NCI-H2196 treated with DMSO at 0.1 percent for 48 hours (cell line): ENCODE data around the gene LEFTY2.
A peak's percentile ranks its signal among the peaks of the same experiment; 100 is the strongest.
"Not testable (repeated sequence)": the region's sequence is repeated elsewhere in the genome, so short reads cannot be mapped to it uniquely, and the experiment has no call there.

Source experiments
- DNase-seq: peaks from one replicate; lab custom pipeline; 2025; ENCODE audit not compliant: unreplicated experiment; lab: John Stamatoyannopoulos, UW

LEFTY2 gene

DNA sequence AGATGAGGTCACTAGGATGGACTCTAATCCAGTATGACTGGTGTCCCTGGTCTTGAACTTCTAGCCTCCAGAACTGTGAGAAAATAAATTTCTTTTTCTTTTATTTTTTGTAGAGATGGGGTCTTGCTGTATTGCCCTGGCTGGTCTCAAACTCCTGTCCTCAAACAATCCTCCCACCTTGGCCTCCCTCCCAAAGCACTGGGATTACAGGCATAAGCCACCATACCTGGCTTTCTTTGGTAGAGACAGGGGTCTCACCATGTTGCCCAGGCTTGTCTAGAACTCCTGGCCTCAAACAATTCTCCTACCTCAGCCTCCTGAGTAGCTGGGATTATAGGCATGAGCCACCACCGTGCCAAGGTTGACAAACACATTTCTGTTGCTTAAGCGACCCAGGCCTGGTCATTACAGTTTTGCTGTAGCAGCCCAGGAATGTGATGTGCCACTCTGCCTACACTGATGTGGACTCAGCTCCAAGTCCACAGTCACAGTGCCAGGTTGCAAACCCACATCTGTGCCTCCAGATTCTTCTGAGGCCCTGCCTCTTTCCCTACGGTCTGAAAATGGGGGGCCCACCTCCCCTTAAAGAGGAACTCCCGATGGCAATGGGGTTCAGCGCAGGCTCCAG, 32.9 kb downstream of the LEFTY2 start:
- DNase-seq: no peak

DNA sequence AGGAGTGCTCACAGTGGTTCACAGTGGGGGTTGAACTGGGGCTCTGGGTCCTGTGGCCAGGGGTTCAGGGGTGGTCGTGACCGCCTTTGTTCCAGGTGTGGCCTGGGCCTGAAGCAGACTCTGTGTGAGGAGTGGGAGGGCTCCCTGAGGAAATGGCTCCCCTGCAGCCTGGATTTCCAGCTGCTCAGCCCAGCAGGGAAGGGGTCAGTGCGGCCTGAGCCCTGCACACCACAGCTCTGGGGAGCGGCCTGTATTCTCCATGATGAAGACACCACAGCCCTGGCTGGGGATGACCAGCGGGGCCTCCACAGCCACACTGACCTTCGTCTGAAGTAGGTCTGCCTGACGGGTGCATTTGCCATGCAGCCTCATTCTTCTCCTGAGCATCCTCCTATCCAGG, 33.7 kb downstream of the LEFTY2 start:
- DNase-seq: no peak

DNA sequence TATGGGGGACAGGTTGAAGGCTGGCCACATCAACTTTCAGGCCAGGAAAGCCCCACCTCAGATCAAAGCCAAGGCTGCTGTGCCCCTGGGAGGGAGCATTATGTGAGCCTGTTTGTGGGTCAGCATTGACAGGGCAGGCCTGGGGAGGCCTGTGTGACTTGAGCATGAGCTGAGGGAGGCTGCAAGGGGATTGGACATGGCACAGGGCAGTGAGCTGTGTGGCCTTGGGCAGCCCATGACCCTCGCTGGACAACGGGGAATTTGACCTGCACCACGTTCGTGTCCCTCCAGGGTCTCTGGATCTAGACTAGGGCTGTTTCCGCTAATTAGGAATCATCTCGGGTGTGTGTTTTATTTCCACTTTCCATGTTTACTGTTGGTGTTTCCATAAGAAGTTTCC, 34.6 kb downstream of the LEFTY2 start:
- no peak for DNase-seq

DNA sequence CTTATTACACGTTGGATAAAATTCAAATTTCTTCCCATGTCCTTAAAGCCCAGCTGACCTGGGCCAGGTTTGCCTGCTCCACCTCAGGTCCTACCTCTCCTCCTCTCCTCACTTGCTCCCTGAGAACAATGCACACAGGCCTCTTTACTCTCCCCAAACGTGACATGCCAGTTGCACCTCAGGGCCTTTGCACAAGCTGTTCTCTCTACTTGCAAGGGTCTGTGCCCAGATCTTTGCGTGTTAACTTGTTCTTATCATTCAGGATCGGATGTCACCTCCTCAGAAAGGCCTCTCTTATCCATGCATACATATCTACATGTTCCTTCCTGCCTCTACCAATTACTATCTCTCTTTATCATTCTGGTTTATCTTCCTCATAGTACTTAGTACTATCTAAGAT, 37.4 kb downstream of the LEFTY2 start:
- no peak for DNase-seq

DNA sequence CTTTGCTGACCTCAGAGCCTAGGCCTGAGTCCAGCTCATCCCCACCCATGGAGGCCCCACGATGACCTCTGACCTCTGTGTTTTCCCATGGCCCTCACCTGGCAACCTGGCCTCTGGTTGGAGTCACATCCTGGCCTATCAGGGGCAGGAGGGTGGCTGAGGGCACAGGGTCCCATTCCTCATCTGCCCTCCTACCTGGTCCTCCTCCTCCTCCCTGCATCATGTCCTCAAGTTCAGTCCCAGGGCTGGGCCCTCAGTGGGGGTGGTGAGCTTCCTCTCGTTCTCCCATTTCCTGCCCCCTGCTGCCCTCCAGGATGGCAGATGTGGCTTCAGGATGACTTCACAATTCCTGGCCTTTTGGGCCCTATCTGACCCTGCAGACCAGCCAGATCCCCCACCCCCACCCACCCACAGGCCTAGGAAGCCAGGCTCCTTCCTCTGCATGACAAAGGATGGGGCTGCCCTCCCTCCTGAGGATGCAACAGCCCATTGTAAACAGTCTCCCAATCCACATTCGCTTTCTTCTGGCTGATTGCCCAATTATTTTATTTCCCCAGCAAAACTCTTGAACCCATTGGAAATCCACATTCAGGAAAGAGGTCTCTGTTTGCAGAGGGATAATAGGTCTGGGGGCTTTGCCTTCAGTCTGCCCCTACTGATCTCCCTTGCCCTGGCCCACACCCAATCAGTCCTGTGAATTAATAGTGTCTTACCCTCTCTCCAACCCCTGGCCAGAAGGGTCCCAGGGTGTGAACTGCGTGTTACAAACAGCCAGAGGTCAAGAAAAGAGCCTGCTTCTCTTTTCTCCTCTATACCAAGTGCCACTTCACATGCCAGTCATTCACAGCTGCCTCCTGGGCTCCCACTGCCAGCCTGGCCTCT, 41.7 kb downstream of the LEFTY2 start:
- no peak for DNase-seq

DNA sequence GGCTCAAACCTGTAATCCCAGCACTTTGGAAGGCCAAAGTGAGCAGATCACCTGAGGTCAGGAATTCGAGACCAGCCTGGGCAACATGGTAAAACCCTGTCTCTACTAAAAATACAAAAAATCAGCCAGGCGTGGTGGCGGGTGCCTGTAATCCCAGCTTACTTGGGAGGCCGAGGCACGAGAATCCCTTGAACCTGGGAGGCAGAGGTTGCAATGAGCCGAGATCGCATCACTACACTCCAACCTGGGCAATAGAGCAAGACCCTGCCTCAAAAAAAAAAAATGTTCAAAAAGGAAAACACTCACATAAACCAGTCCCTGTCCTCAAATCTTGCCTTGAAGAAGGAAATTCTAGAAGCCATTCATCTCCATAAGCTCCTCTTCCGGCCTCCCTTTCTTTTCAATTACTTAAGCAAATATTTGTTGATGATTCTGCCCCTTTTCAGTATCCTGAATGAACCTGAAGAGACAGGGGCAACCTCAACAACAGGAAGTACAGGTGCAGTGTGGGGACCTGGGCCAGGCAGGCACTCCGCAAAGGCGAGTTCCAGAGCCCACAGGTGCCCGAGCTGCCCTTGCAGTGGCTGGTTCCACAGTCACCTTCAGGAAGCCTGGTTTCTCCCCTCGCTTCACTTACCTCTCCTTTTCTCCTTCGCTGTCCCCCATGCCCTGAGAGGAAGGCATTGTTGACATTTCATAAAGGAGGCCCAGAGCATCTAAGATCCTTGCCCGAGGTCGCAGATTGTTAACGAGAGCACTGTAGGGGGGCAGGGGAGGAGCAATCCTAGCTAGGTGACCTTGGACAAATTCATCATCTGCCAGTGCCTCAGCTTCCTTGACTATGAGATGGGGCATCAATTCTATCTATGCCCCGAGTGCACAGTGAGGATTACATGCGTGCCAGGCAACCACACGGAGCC, 43.2 kb downstream of the LEFTY2 start:
- DNase-seq: peak; percentile 63

DNA sequence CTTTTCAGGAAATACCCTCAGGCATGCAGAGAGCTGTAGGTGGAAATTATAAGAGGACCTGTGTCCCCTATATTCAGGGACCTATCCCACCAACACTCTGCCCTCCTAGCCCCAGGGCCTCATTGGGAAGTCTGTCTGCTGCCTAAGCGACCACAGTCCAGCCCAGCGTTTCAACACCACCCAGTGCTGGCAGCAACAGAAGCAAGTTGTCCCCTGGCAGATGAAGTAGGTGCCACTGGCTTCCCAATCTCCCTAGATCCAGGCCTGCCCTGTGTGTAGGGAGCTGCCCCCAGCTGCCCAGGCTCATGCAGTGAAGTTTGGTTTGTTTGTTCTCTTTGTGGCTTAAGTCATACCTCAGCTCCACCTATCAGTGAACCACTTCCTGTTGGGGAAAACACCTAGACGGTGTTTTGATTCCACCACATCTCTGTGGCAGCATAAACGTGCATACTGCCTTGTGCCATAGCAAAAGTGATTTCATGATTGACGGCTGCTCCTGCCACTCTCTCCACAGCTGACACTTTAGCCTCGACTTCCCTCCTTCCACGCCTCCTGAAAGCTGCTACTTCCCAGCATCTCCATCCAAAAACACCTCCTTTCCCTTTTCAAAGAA, 44.0 kb downstream of the LEFTY2 start:
- peak; percentile 64 for DNase-seq

DNA sequence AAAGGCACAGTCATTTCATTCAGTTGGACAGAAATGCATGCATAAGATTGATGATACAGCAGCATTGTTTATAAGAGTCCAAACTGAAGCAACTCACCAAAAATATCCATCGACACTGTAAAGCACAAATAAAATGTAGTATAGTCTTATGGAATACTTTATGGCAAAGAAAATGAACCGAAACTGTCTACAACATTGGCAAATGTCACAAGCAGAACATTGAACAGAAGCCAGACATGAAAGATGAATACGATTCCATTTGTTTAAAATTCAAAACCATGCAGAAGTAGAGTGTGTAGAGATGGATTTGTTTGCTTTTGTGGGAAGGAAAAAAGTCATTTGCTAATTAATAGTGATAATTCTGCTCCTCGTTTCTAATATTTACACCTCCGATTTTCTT, 44.5 kb downstream of the LEFTY2 start:
- no peak for DNase-seq

DNA sequence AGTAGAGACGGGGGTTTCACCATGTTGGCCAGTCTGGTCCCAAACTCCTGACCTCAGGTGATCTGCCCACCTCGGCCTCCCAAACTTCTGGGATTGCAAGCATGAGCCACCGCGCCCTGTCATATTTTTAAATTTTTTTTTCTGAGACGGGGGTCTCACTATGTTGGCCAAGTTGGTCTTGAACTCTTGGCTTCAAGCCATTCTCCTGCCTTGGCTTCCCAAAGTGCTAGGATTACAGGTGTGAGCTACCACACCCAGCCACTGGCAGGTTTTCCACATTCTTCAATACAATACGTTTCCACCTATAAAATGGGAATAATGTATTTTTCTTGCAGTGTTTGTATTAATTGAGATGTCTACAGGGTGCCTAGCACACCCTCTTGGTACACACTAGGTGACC, 48.7 kb downstream of the LEFTY2 start:
- DNase-seq: no peak

DNA sequence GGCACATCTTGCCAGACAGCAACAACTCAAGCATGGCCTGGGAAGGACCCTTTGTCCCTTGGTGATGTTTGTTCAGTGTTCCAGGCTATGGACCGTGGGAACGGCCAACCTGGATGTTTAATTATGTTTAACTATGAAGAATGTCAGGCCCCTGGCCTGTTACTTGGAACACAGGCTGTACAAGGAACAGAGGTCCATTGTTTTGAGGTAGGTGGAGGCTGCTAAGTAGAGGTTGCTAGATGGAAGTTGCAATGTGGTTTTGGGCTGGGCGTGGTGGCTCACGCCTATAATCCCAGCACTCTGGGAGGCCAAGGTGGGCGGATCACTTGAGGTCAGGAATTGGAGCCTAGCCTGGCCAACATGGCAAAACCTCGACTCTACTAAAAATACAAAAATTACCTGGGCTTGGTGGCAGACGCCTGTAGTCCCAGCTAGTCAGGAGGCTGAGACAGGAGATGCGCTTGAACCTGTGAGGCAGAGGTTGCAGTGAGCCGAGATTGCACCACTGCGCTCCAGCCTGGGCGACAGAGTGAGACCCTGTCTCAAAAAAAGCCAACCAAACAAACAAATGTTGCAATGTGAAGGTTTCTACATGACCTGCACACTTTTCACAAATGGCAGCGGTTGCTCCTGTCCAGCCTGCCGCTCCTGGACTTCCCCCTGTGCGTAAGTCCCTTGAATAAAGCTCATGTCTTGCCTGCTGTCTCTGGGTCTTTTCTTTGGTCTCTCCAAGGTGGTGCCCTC, 49.6 kb downstream of the LEFTY2 start:
- no peak for DNase-seq

DNA sequence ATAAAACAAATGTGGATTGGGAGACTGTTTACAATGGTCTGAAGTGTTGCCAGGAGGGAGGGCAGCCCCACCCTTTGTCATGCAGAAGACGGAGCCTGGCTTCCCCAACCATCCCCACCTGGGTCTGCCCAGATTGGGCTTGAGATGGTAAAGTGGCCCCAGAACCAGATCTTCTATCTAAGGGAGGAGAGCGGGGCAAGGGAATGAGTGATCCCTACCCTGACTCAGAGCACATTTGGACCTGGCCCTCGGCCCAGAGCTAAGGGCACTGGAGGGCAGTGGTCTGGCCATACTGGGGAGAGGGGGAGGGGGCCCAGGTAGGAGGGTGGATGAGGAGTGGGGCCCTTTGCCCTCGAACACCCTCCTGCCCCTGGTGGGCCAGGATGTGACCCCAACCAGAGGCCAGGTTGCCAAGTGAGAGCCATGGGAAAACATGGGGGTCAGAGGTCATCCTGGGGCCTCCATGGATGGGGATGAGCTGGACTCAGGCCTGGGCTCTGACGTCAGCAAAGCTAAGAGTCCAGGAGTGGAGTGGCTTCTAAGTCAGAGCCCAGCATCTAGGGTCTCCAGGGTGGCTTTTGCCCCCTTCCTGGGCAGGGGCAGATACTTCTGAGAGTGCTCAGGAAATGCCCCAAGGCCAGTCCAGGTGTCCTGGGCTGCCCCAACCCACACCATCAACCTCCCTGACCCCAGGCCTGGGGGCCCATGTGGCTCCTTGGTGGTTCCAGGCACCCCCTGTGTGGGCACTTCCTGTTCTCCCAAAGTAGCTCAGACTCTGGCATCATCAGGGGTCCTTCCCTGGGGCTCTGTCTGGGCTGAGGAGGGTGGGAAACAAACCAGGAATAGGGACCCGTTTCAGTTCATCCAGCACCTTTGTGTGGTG, 50.4 kb downstream of the LEFTY2 start:
- no peak for DNase-seq

DNA sequence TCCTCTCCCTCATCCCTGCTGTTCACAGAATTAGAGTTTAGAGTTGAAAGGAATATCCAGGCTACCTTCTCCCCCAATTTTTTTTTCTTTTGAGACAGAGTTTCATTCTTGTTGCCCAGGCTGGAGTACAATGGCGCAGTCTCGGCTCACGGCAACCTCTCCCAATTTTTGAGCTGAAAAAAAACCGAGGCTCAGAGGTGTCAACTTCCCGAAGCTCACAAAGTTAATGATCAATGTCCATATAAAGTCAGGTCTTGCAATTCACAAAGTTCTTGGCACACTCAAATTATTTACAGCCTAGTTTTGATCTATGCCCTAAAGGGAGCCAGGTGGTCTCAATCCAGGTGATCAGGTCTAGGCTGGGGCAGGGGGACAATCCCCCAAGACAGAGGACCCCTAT, 51.3 kb downstream of the LEFTY2 start:
- no peak for DNase-seq

DNA sequence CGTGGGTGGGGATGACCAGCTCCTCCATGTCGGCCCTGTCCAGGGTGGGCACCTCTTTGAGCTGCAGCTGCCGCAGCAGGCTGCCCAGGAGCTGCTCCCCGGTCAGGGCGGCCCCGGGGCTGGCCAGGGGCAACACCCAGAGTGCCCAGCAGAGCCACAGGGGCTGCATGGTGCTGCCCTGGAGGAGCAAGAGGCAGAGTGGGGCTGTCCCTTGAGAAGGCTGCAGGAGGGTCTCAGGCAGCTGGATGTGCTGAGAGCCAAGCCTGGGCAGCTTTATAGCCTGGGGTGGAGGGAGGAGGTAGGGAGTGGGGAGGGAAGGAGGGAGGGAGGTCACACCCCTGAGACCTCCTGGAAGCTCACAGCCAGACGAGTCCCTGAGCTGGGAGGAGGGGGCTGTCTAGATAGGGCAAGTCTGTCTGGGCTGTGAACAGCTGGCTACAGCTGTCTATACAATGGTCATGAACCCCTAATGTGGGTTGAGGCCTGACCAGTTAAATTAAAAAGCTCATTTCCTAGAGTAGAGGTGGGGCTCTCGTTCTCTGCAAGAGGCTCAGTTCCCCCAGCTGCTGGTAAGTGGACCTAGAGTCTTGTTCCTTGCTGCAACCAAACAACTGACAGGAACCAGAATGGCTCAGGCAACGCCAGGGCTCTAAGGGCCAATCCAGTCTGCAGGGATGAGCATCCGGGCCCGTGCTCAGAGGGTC, 52.0 kb downstream of the LEFTY2 start, which contains the start of gene LEFTY1:
Gene LEFTY1, minus strand, starts transcription at position 249 of the 704 bp plus-strand sequence. Its CDS starts 80 bp downstream, at position 169.
- DNase-seq: no peak

DNA sequence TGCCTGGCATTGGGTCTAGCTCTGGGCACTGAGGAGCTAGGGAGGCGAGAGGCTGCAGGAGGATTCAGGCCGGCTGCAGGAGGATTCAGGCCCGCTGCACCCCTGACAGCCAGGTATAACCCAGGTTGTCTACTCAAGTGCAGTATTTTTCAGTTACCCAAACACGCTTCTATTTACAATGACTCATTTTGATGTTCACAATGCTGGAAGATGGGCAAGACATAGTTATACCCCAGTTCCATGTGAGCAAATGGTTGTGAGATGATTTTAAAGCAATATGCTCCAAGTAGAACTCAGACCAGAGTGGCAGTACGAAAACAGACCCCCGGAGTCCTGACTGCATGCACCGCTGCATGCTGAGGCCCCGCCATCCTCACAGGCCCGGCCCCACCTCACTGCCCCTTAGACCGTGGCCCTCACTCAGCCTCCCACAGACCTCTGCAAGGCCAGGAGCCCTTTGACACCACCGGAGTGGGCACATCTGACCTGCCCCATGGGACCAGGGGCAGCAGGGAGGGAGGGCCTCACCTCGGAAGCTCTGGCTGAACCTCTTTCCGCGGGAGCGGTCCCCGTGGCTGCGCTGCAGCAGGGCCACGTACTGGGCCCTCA, 52.6 kb downstream of the LEFTY2 start:
- DNase-seq: no peak

DNA sequence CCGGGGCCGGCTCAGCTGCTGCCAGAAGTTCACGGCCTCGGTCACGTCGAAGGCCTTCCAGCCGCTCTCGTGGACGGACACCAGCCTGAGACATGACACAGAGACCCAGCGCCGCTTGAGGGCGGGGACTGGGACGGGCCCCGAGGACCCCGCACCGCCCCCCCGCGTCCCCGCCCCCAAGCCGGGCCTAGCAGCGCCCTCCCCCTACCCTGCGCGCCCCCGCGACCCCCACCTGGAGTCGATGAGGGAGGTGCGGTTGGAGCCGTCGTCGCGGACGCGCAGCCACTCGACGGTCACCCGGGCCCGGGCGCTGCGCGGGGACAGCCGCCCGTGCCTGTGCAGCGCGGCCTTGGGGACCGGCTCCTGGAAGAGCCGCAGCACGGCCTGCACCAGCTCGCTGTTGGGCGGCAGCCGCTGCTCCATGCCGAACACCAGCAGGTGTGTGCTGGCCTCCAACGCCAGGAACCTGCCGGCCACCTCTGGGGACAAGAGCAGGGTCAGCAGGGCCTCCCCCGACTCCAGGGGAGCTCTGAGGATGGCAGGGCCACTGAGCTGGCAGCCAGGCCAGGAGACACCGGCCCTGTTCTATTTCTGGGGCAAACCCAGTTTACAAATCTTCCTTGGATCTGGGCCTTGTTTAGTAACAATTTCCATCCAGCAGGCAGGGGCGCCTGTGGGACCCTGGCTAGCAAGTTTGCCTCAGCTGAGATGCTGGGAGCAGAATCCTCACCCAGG, 53.3 kb downstream of the LEFTY2 start:
- DNase-seq: not testable (repeated sequence)

DNA sequence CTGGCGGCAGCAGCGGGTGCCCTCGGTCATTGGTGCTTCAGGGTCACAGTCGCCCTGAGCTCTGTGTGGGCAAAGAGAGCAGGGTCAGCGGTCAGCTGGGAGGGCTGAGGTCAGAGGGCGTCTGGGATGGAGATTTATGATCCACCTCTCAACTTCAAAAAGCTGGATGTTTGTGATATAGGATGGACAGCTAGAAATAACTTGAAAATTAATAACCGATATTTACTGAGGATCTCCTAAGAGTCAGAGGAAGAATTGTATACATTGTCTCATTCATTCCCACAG, 54.0 kb downstream of the LEFTY2 start:
- no peak for DNase-seq
